Measurements from ENCODE around the gene ATP10B.

GRCh38 chr5:160749026-160749425 is 103.0 kb downstream of the ATP10B start:
- TF ChIP-seq CTCF (IDR thresholded peaks at IDR 0.05; ENCODE audit: borderline replicate concordance, extremely low read depth, low read length, poor library complexity, severe bottlenecking) = no peak
- no peak for TF ChIP-seq EZH2 (IDR thresholded peaks at IDR 0.05; ENCODE audit: borderline replicate concordance, low read depth, low read length, severe bottlenecking)

Measured in DND-41 (cell line).